Glomerular endothelial cell (primary cell): ENCODE measurements around the gene NPR3. TPM values are rescaled to one million over a fixed set of nuclear protein-coding genes. Genes with fewer than 3 reads are reported as not detected.

ENCODE experiments used
- DNase-seq: peaks from one replicate; pipeline ENCODE4 v3.0.0-alpha.2; 2011; ENCODE audit warnings: low read depth, low spot score; ENCODE audit errors: extremely low read depth
- total RNA-seq: library from RNA; depleted of rRNA; stranded (reverse); fragments of >200 nt; gene quantifications from 2 replicates; pipeline ENCODE4 v1.2.3, GENCODE V29; 2015

NPR3 gene
- total RNA-seq = 0.70 and 2.9 TPM in 2 replicates

DNA sequence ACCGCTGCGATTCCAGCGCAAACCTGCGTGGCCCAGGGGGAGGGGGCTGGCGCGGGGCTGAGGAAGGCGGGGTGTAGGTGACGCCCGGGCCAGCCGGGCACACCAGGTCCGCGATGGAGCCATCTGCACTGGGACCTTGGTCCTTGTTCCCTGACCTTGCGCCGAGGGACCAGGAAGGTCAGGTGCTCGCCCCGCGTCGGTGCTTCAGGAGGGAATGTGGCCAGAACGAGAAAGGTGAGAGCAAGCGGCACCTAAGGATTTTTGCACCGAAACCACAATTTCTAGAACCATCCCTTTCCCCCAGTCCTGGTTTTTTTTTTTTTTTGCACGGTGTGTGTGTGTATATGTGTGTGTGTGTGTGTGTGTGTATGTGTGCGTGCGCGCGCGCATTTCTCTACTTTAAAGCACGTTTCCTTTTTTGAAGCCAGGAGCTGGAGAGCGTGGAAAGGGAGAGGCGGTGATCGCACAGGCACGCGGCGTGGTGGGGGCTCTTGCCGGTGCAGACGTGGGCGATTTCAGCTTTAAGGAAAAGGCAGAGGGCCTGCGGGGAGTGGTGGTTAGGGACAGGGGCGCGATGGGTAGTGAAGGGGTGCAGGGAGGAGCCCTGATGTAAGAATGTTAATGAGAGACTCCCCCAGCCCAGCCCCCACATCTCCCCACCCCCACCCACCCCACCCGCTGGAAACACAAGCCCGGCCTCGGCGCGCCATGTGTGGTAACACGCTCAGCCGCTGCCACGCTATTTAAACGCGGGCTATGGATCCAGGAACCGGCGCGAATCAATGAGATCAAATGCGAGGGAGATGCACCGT is at the start of gene NPR3:
Gene NPR3, plus strand, starts transcription at position 772 of the 812 bp plus-strand sequence. CDS start 456 bp downstream, outside the sequence.
- DNase-seq = no peak

- no peak for DNase-seq
Observed at GRCh38 chr5:32664523-32664922, 46.6 kb upstream of the NPR3 start.

- no peak for DNase-seq
Observed at GRCh38 chr5:32668552-32668951, 42.6 kb upstream of the NPR3 start.

- DNase-seq = no peak
Observed at GRCh38 chr5:32673272-32673671, 37.8 kb upstream of the NPR3 start.

DNA sequence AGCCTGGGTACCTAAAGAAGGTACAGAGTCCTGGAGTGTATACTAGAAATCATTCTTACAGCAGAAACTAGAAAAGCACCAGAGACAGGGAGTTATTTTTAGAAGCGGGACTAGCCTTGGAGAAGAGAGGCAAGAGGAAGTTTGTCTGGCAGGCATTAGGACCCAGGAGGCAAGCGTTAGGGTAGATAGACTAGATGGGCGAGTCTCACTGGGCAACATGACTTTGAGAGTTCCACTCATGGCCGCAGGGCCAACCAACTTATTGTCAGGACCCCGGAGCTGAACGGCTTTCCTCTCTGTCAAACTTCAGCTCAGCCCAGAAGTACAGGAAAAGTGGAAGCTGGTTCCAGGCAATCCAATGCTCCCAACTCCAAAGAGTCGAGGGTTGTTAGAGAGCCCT is 34.1 kb upstream of the NPR3 start:
- no peak for DNase-seq

GRCh38 chr5:32678472-32678871 is 32.6 kb upstream of the NPR3 start:
- no peak for DNase-seq

DNA sequence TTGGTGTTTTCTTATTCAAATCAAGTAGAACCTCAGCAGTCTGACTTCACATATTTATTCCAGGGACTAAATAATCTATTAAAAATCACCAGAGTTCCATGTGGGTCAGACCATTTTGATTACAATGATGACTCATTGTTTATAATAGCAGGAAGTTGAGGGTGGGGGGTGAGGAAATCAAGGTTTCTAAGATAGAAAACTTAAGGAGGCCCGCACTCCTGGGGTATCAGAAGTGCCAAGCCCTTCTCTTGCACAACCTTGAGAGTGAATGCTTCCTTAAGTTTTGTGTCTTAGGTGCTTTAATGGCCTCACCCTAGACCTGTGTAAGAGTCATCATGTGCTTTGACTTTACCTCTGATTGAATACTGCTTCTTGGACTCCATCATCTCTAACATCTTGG is 31.9 kb upstream of the NPR3 start:
- no peak for DNase-seq

- DNase-seq = no peak
Observed at GRCh38 chr5:32680183-32680582, 30.9 kb upstream of the NPR3 start.

- DNase-seq = no peak
Observed at GRCh38 chr5:32683125-32683524, 28.0 kb upstream of the NPR3 start.

DNA sequence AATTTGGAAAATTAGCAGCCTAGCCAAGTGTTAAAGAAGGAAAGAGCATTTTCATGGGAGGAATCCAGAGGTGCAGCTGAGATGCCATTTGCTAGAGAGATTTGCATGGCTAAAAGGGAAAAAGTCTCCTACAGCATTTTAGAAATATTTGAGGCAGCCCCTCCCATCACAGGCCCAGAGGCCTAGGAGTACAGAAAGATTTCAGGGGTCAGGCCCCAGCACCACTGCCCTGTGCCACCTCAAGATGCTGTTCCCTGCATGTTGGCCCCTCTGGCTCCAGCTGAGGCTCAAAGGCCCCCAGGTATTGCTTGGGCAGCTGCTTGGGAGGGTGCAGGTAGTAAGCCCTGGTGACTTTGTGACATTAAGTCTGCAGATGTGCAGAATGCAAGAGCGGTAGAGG is 26.9 kb upstream of the NPR3 start:
- DNase-seq = no peak

GRCh38 chr5:32686799-32687498 is 24.2 kb upstream of the NPR3 start:
- DNase-seq = no peak

DNA sequence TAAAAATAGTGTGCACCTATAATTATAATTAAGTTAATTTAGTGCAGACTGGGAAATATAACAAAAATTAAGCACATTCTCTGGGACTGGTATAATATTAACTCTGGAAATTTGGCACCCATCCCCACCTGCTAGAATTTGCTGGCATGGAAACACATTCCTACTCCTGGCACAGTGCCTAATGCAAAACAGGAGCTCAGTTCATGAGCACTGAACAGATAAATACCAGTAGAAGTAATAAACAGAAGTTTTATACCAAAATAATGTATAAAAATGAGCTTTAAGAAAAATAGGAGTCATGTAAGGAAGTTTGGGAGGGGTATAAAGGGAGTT is 23.7 kb upstream of the NPR3 start:
- no peak for DNase-seq

DNA sequence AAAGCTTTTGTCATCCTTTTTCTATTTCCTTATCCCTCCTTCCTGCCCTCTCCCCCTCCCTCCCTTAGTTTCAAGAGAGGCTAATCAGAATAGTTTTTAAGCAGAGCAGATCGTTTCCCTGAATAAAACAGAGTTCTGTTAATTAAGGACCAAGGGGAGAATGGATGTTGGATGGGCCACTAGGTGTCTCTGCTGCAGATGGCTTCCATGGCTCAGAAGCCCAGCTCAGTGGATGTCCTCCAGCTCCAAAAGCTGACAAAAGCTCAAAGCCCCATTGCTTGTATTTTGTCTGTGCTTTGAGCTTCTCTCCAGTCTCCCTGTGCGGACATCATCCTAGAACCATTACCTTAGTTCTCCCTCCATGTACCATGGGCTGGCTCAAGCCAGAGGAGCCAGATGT is 21.0 kb upstream of the NPR3 start:
- no peak for DNase-seq

DNA sequence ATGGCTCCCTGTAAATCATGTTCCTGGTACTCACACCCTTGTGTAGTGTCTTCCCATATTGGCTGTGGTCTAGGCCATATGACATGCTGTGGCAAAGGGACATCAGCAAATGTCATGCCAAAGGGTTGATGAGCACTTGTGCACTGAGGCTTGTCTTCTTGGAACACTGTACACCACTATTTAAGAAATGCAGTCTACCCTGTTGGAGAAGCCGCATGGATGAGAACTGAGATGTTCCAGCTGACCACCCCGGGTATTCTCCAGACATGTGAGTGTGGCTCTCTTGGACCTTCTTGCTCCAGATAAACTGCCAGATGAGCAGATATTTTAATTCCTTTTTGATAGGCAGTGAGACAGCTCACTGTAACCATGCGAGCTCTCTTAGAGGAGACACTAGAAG is 20.5 kb upstream of the NPR3 start:
- no peak for DNase-seq

DNA sequence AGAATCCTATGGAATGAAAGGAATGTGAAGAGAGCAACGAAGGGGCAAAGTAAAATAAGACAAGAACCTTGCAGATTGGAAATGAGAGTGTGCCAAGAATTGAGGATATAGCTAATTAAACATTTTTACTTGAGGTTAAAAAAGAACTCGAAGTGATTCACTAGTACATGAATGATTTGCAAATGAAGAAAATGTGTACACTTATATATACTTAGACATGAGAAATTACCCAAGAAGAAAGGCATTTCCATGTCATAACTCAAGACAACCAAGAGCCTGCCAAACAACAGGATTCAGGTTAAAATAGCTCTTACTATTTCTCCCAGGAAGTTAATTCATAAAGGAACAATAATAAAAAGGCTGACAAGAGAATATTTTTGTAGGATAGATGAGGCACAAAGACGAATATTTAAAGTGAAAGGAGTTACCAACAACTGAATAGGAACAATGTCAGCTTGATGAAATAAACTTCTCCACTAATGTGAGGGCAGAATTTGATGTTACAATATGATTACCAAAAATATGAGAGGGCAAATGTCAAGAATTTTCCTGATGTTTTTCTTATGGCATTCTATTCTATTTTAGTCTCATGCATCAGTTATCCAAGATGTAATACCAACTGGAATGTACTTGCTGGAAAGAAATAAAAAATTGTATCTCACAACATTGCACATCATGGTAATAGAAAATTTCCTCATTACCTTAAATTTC is 18.9 kb upstream of the NPR3 start:
- DNase-seq = no peak

DNA sequence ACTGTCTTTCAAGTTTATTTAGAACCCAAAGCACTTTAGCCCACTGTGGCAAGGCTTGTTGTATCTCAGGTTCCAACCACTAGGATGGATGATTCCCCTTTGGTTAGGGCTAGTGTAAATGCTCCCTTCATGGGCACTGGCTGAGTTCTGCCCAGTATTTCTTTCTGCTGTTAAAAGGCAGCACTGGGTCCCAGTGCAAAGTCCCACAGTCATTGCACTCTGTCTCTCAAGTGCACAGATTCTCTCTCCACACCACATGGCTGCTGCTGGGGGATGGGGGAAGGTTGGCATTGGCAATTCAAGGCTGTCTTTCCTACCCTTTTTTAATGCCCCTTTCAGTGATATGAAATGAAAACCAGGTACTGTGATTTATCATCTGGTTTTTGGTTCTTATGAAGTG is 7.2 kb upstream of the NPR3 start:
- DNase-seq = no peak

DNA sequence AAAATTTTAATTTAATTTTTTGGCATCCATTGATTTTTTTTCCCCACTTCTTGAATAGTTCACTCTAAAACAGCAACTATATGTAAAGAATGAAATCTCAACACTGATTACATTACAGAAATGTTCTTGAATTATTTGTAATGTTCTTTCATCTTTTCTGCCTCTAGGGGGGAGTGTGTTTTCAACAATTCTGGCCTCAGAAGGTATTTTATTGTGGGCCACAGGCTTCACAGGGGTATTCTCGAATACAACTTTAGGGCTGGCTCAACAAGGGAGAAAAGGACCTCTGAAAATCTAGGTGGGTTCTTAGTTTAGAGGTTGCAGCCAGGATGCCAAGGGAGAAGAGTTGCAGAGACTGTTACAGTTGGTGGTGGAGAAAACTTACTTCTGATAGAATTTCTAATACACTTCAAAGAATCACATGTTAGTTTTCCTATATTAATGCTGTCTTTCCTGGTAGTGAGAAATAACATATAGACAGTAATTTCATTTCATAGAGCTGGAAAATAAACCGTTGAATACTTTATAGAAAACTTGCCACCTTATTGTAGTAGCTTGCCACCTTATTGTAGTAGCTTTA is 3.6 kb upstream of the NPR3 start:
- no peak for DNase-seq

DNA sequence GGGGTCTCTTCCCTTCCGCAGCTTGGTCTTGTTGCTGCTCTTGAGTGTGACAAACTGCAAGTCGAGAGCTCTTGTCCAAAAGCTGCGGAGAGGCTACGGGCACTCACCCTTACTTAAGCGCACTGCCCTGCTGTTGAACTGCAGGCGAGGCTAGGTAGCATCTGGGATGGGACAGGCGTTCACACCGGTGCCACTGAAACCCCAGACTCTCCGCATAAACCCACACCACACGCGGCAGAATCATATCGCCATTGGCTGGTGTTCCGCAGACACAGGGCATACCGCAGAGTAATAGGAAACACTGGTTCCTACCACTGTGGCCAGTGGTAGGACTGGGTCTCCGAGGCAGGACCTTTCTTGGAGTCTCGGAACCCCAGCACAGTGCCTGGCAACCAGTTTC is 2.2 kb upstream of the NPR3 start:
- DNase-seq = no peak

GRCh38 chr5:32709750-32710549 is 1.2 kb upstream of the NPR3 start:
- DNase-seq = peak; percentile 60

DNA sequence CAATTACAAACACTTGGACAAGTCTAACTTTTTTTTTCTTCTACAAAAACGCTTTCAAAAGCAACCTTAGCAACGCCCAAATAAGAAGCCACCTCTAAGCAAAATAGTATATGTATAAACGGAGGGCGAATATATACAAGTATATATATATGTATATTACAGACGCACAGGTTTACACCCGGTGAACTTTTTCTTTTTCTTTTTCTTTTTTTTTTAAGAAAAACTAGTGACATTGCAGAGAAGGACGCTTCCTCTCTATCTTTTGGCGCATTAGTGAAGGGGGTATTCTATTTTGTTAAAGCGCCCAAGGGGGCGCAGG is 200 bp downstream of the NPR3 start:
- DNase-seq = no peak
